SK-N-SH treated with all-trans-retinoic acid at 6 μM for 48 hours (cell line): Measurements from ENCODE around the gene VPS13D.
"Not testable (repeated sequence)": the region's sequence is repeated elsewhere in the genome, so short reads cannot be mapped to it uniquely, and the experiment has no call there.

Experiments
- ATAC-seq: fragments of 200-7000 bp; cut with Tn5 transposase; 3 replicates; pipeline ENCODE4 v1.9.1; 2020; ENCODE audit warnings: mild to moderate bottlenecking, moderate library complexity
- ARNTL ChIP-seq: fragments of 450-650 bp; formaldehyde crosslinking; IDR thresholded peaks from 2 replicates; pipeline ENCODE4 v1.5.0; 2020; ENCODE audit warnings: low read depth, mild to moderate bottlenecking, moderate library complexity, borderline replicate concordance
- BACH2 ChIP-seq: fragments of 250-450 bp; sonication (Bioruptor Pico); IDR thresholded peaks from 2 replicates; pipeline ENCODE4 v1.9.0; 2021; ENCODE audit warnings: mild to moderate bottlenecking, borderline replicate concordance
- CSDC2 ChIP-seq: fragments of 250-450 bp; sonication (Bioruptor Pico); IDR thresholded peaks from 2 replicates; pipeline ENCODE4 v1.5.0; 2020; ENCODE audit warnings: mild to moderate bottlenecking, moderate library complexity
- ESRRG ChIP-seq: fragments of 250-450 bp; sonication (Bioruptor Pico); IDR thresholded peaks from 2 replicates; pipeline ENCODE4 v1.6.1; 2021; ENCODE audit warnings: mild to moderate bottlenecking
- GLIS3 ChIP-seq: fragments of 250-450 bp; sonication (Bioruptor Pico); IDR thresholded peaks from 2 replicates; pipeline ENCODE4 v1.5.0; 2020; ENCODE audit warnings: mild to moderate bottlenecking, moderate library complexity
- ISL1 ChIP-seq: fragments of 250-450 bp; sonication (Bioruptor Pico); IDR thresholded peaks from 2 replicates; pipeline ENCODE4 v2.1.2; 2022; ENCODE audit warnings: mild to moderate bottlenecking, moderate library complexity
- OSR1 ChIP-seq: fragments of 250-450 bp; sonication (Bioruptor Pico); IDR thresholded peaks from 2 replicates; pipeline ENCODE4 v1.8.0; 2022; ENCODE audit warnings: moderate library complexity, mild to moderate bottlenecking, inconsistent platforms
- PPARA ChIP-seq: fragments of 250-450 bp; sonication (Bioruptor Pico); IDR thresholded peaks from 2 replicates; pipeline ENCODE4 v1.5.0; 2020; ENCODE audit warnings: mild to moderate bottlenecking, borderline replicate concordance
- SNAI2 ChIP-seq: fragments of 250-450 bp; sonication (Bioruptor Pico); IDR thresholded peaks from 2 replicates; pipeline ENCODE4 v1.5.0; 2020; ENCODE audit warnings: mild to moderate bottlenecking, moderate library complexity
- TCF4 ChIP-seq: fragments of 250-450 bp; sonication (Bioruptor Pico); IDR thresholded peaks from 2 replicates; pipeline ENCODE4 v1.8.0; 2021; ENCODE audit warnings: mild to moderate bottlenecking, moderate library complexity, borderline replicate concordance
- TOX ChIP-seq: fragments of 250-450 bp; sonication (Bioruptor Pico); IDR thresholded peaks from 2 replicates; pipeline ENCODE4 v1.8.0; 2021; ENCODE audit warnings: mild to moderate bottlenecking, moderate library complexity, borderline replicate concordance
- ZC3H10 ChIP-seq: fragments of 250-450 bp; sonication (Bioruptor Pico); IDR thresholded peaks from 2 replicates; pipeline ENCODE4 v1.5.1; 2021; ENCODE audit warnings: mild to moderate bottlenecking, moderate library complexity
- ZFP3 ChIP-seq: fragments of 250-450 bp; sonication (Bioruptor Pico); IDR thresholded peaks from 2 replicates; pipeline ENCODE4 v1.5.0; 2020; ENCODE audit warnings: mild to moderate bottlenecking, moderate library complexity
- ZFP30 ChIP-seq: fragments of 450-650 bp; formaldehyde crosslinking; IDR thresholded peaks from 2 replicates; pipeline ENCODE4 v1.5.0; 2022; ENCODE audit warnings: mild to moderate bottlenecking, moderate library complexity
- ZNF70 ChIP-seq: fragments of 450-650 bp; formaldehyde crosslinking; IDR thresholded peaks from 2 replicates; pipeline ENCODE4 v1.5.0; 2020; ENCODE audit warnings: mild to moderate bottlenecking, moderate library complexity
- ZNF8 ChIP-seq: fragments of 450-650 bp; formaldehyde crosslinking; IDR thresholded peaks from 2 replicates; pipeline ENCODE4 v1.5.0; 2020; ENCODE audit warnings: mild to moderate bottlenecking, moderate library complexity
- TF ChIP-seq, protein P1 (sequence below): fragments of 250-450 bp; sonication (Bioruptor Pico); IDR thresholded peaks from 2 replicates; pipeline ENCODE4 v1.8.0; 2020; ENCODE audit warnings: mild to moderate bottlenecking, moderate library complexity, borderline replicate concordance
- TF ChIP-seq, protein P2 (sequence below): fragments of 250-450 bp; sonication (Bioruptor Pico); IDR thresholded peaks from 2 replicates; pipeline ENCODE4 v1.8.0; 2021; ENCODE audit warnings: low read depth, mild to moderate bottlenecking, moderate library complexity, borderline replicate concordance
- TF ChIP-seq, protein P3 (sequence below): fragments of 250-450 bp; sonication (Bioruptor Pico); IDR thresholded peaks from 2 replicates; pipeline ENCODE4 v1.5.1; 2021; ENCODE audit warnings: mild to moderate bottlenecking, moderate library complexity
- TF ChIP-seq, protein P4 (sequence below): fragments of 250-450 bp; sonication (Bioruptor Pico); IDR thresholded peaks from 2 replicates; pipeline ENCODE4 v1.5.0; 2020; ENCODE audit warnings: mild to moderate bottlenecking, moderate library complexity

Gene VPS13D

DNA sequence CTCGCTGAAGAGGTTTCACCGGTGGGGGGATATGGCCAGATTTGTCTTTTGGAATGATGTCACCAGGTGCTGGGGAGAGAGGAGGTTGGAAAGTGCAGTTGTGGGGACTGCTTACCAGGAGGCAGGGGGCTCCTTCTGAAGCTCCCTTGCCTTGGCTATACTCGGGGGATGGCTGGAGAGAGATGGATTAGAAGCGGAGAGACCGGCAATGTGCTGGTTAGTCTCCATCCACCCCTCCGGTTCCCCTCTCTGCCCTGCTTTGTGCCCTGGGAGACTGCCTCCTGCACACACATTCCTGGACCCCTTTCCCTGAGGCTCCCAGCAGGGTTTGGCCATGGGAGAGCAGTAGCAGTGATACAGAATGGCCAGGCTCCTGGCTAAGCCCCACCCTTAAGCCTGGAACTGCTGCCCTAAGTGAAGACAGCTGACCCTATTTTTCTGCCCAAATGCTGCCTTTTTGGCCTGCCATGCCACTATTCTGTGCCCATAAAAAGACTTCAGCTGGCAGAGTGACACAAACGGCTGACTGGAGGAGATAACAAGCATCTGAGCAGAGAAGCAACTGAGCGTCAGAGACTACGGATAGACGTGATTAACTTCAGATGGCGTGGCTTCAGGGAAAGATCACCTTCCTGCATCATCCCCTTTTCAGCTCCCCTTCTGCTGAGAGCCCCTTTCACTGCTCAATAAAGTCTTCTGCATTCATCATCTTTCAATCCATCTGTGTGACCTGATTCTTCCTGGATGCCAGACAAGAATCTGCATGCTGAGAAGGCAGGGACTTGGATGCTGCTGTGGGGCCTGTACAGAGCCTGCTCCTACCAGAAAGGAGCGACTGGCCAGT lies 14.5 kb upstream of the VPS13D start:
- TF ChIP-seq TOX (CRISPR knock-in tag): no peak
- no peak for TF ChIP-seq ZC3H10
- no peak for TF ChIP-seq TCF4
- TF ChIP-seq, protein P1, sequence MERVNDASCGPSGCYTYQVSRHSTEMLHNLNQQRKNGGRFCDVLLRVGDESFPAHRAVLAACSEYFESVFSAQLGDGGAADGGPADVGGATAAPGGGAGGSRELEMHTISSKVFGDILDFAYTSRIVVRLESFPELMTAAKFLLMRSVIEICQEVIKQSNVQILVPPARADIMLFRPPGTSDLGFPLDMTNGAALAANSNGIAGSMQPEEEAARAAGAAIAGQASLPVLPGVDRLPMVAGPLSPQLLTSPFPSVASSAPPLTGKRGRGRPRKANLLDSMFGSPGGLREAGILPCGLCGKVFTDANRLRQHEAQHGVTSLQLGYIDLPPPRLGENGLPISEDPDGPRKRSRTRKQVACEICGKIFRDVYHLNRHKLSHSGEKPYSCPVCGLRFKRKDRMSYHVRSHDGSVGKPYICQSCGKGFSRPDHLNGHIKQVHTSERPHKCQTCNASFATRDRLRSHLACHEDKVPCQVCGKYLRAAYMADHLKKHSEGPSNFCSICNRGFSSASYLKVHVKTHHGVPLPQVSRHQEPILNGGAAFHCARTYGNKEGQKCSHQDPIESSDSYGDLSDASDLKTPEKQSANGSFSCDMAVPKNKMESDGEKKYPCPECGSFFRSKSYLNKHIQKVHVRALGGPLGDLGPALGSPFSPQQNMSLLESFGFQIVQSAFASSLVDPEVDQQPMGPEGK (CRISPR knock-in tag): no peak
- TF ChIP-seq ZNF8 (CRISPR knock-in tag): no peak
- no peak for TF ChIP-seq OSR1
- no peak for TF ChIP-seq GLIS3 (CRISPR knock-in tag)
- TF ChIP-seq ESRRG (CRISPR knock-in tag): no peak
- TF ChIP-seq SNAI2: no peak
- TF ChIP-seq CSDC2 (CRISPR knock-in tag): no peak
- no peak for TF ChIP-seq BACH2 (CRISPR knock-in tag)
- TF ChIP-seq ZFP30 (CRISPR knock-in tag): no peak
- TF ChIP-seq ARNTL (CRISPR knock-in tag): no peak
- TF ChIP-seq, protein P2, sequence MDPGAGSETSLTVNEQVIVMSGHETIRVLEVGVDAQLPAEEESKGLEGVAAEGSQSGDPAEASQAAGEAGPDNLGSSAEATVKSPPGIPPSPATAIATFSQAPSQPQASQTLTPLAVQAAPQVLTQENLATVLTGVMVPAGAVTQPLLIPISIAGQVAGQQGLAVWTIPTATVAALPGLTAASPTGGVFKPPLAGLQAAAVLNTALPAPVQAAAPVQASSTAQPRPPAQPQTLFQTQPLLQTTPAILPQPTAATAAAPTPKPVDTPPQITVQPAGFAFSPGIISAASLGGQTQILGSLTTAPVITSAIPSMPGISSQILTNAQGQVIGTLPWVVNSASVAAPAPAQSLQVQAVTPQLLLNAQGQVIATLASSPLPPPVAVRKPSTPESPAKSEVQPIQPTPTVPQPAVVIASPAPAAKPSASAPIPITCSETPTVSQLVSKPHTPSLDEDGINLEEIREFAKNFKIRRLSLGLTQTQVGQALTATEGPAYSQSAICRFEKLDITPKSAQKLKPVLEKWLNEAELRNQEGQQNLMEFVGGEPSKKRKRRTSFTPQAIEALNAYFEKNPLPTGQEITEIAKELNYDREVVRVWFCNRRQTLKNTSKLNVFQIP (CRISPR knock-in tag): no peak
- no peak for TF ChIP-seq PPARA
- no peak for TF ChIP-seq ZFP3 (CRISPR knock-in tag)
- TF ChIP-seq, all 23 proteins: peak for 0
- ATAC-seq: no peak

DNA sequence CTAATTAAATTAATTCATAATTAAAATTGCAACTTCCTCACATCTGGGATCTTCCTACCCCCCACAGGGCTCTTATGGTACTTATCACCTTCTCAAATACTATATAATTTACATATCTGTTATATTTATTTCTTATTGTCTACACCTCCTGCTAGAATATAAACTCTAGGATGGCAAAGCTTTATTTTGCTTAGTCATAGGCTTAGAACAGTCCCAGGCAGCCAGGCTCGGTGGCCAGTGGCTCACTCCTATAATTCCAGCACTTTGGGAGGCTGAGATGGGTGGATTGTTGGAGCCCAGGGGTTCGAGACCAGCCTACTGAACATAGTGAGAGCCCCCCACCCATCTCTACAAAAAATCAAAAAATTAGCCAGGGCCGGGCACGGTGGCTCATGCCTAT lies 10.0 kb upstream of the VPS13D start:
- TF ChIP-seq ARNTL (CRISPR knock-in tag) (no peak), SNAI2 (no peak), BACH2 (CRISPR knock-in tag) (no peak)
- TF ChIP-seq, all 23 proteins: peak for 0
- no peak for ATAC-seq

DNA sequence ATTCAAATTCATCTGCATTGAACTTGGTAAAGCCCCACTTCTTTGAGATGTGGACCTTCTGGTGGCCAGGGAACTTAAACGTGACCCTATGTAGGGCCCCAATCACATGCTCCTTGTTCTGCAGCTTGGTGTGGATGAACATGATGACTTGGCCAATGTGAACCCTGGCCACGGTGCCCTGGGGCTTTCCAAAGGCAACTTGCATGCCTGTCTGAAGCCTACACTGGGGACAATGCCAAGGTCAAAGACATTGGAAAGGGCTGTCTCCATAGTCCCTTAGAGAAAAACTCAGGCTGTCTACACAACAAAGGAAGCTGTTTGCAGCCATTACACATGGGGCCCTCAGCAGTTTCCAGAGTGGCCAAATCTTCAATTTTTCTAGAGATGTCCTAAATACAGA lies 8.9 kb upstream of the VPS13D start:
- no peak for TF ChIP-seq ZFP3 (CRISPR knock-in tag)
- no peak for TF ChIP-seq GLIS3 (CRISPR knock-in tag)
- no peak for TF ChIP-seq CSDC2 (CRISPR knock-in tag)
- no peak for TF ChIP-seq PPARA
- TF ChIP-seq ZNF8 (CRISPR knock-in tag): no peak
- no peak for TF ChIP-seq ISL1 (CRISPR knock-in tag)
- TF ChIP-seq, protein P3, sequence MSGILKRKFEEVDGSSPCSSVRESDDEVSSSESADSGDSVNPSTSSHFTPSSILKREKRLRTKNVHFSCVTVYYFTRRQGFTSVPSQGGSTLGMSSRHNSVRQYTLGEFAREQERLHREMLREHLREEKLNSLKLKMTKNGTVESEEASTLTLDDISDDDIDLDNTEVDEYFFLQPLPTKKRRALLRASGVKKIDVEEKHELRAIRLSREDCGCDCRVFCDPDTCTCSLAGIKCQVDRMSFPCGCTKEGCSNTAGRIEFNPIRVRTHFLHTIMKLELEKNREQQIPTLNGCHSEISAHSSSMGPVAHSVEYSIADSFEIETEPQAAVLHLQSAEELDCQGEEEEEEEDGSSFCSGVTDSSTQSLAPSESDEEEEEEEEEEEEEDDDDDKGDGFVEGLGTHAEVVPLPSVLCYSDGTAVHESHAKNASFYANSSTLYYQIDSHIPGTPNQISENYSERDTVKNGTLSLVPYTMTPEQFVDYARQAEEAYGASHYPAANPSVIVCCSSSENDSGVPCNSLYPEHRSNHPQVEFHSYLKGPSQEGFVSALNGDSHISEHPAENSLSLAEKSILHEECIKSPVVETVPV: no peak
- no peak for TF ChIP-seq SNAI2
- ATAC-seq: no peak

DNA sequence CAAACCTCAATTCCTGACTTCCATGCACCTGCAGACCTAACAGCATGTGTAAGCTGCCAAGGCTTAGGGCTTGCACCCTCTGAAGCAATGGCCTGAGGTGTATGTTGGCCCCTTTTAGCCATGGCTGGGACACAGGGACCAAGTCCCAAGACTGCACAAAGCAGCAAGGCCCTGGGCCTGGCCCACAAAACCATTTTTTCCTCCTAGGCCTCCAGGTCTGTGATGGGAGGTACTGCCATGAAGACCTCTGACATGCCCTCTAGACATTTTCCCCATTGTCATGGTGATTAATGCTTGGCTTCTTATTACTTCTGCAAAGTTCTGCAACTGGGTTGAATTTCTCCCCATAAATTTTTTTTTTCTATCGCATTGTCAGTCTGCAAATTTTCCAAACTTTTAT lies 7.1 kb upstream of the VPS13D start:
- ATAC-seq: not testable (repeated sequence)

DNA sequence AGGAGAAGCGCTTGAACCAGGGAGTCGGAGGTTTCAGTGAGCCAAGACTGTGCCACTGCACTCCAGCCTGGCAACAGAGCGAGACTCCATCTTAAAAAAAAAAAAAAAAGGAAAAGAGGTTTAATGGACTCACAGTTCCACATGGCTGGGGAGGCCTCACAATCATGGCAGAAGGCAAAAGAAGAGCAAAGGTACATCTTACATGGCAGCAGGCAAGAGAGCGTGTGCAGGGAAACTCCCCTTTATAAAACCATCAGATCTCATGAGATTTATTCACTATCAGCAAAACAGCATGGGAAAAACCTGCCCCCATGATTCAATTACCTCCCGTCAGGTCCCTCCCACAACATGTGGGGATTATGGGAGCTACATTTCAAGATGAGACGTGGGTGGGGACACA lies 5.7 kb upstream of the VPS13D start:
- not testable (repeated sequence) for ATAC-seq

DNA sequence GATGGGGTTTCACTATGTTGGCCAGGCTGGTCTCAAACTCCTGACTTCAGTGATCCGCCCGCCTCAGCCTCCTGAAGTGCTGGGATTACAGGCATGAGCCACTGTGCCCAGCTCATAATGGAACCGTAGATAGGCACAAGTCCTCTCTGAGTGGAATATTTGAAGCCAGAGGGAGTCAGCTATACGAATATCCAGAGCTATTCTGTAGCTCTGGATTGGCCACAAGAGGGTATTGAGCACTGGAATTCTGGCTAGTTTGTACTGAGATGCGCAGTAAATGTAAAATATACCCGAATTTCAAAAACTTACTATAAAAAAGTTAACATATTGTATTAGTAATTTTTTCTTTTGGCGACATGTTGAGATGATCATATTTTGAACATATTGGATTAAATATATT lies 851 bp upstream of the VPS13D start:
- ATAC-seq: no peak
- TF ChIP-seq TOX (CRISPR knock-in tag) (no peak), ZNF8 (CRISPR knock-in tag) (no peak), PPARA (no peak), BACH2 (CRISPR knock-in tag) (no peak), OSR1 (no peak), ZNF70 (CRISPR knock-in tag) (no peak)
- TF ChIP-seq, protein P3: no peak
- TF ChIP-seq, protein P2 (CRISPR knock-in tag): no peak
- TF ChIP-seq, protein P4, sequence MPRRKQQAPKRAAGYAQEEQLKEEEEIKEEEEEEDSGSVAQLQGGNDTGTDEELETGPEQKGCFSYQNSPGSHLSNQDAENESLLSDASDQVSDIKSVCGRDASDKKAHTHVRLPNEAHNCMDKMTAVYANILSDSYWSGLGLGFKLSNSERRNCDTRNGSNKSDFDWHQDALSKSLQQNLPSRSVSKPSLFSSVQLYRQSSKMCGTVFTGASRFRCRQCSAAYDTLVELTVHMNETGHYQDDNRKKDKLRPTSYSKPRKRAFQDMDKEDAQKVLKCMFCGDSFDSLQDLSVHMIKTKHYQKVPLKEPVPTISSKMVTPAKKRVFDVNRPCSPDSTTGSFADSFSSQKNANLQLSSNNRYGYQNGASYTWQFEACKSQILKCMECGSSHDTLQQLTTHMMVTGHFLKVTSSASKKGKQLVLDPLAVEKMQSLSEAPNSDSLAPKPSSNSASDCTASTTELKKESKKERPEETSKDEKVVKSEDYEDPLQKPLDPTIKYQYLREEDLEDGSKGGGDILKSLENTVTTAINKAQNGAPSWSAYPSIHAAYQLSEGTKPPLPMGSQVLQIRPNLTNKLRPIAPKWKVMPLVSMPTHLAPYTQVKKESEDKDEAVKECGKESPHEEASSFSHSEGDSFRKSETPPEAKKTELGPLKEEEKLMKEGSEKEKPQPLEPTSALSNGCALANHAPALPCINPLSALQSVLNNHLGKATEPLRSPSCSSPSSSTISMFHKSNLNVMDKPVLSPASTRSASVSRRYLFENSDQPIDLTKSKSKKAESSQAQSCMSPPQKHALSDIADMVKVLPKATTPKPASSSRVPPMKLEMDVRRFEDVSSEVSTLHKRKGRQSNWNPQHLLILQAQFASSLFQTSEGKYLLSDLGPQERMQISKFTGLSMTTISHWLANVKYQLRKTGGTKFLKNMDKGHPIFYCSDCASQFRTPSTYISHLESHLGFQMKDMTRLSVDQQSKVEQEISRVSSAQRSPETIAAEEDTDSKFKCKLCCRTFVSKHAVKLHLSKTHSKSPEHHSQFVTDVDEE: no peak
